Measurements from ENCODE around the gene SGO2. TPM values are rescaled to one million over a fixed set of nuclear protein-coding genes. Genes with fewer than 3 reads are reported as not detected.

Gene SGO2
- total and polyA plus RNA-seq, 2 of the 13 experiments (the other 11 are each of a cell fraction or from before 2014, with no cell fraction given), result 5.1 to 16.2 TPM

DNA sequence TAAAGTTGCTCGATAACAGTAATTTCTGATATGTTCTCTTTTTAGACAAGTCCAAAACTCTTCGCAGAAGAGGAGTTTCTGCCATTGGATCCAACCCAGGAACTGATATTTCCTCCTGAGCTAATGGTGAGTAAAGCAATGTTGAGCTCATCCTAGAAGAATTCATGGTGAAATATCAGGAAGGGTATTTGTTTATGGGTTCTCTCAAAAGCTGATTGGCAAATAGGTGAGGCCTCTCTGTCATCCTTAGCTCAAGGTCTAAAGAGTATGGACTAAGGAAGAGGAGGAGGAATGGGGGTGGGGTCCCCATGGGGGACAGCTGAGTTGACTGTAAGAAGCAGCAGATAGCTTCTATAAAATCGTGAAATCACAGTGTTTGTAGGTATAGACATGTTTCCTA is 78.0 kb downstream of the SGO2 start:
- H3K27ac ChIP-seq (ENCODE audit: extremely low read length, insufficient read depth, low read length), result peak overlapping the region; percentile 53
- no peaks in the 10 kb centered on the region for H3K27me3 ChIP-seq (ENCODE audit: control insufficient read depth in 1 of 2, insufficient read depth in 2 of 2, low read length in 2 of 2)
- ChIA-PET CTCF (ENCODE audit: low intra/inter-chr PET ratio, low total read pairs) (no interaction called here), POLR2A (interaction anchor here (0.7 to 5.6 kb wide), 11 partner anchors 9 to 260 kb away, joined by 3 to 73 read pairs (median 5); partner anchors contain the start of genes AOX1, CLK1 and KCTD18)
- BruUV-seq (replicated peaks), result no TSS peak
- no peak overlapping the region for H3K4me3 ChIP-seq (replicated peaks in 1 of 3; ENCODE audit: insufficient read depth in 1 of 3, low read depth in 2 of 3, low read length in 3 of 3)
- 48% methylated on average over 3 of the region's 3 CpGs for WGBS (ENCODE audit: low lambda C conversion rate)
- H3K4me2 ChIP-seq (ENCODE audit: low read depth, low read length), result peak overlapping the region; percentile 19; the same call in 1 of the 2 replicates
- no peaks in the 10 kb centered on the region for H4K20me1 ChIP-seq (ENCODE audit: insufficient read depth, low read length)
- no peaks in the 10 kb centered on the region for H3K9me3 ChIP-seq (ENCODE audit: low read length)
- ATAC-seq, result peak; percentile 95
- in situ Hi-C loops (cut with HindIII; ENCODE audit: extremely low pct_ligation_motif_present, low pct_unique_long_range_greater_than_20kb) (no loop called here), intact Hi-C loops (cut with micrococcal nuclease; ENCODE audit: unreplicated experiment) (loop anchor here (2.0 kb wide), 1 partner anchor 17 kb away; the partner anchor contains the start of gene AOX1)
- peak; percentile 90 for DNase-seq (ENCODE audit: low spot score)
- peaks cover 21% of the 10 kb centered on the region for H3K4me1 ChIP-seq (ENCODE audit: insufficient read depth, low read length)
- no peaks in the 10 kb centered on the region for H3K79me2 ChIP-seq (ENCODE audit: insufficient read depth, low read length)
- H3K9ac ChIP-seq (ENCODE audit: insufficient read depth, low read depth, low read length), result no peak overlapping the region
- no peaks in the 10 kb centered on the region for H3K36me3 ChIP-seq (replicated peaks in 1 of 2; ENCODE audit: control insufficient read depth in 1 of 2, insufficient read depth in 2 of 2, low read length in 2 of 2)
- H2AFZ ChIP-seq (ENCODE audit: low read length), result no peak overlapping the region
- peak; percentile 88 for FAIRE-seq
- TF ChIP-seq NCOA2 (CRISPR knock-in tag; IDR thresholded peaks at IDR 0.05) (peak; percentile 49; the same call in 1 of the 2 replicates), RARG (CRISPR knock-in tag; IDR thresholded peaks at IDR 0.05; ENCODE audit: low read depth) (no peak), CREM (IDR thresholded peaks at IDR 0.05) (peak; percentile 37), CREM (CRISPR knock-in tag; IDR thresholded peaks at IDR 0.05) (no peak), FOXA3 (CRISPR knock-in tag; IDR thresholded peaks at IDR 0.05) (0 out of 2 replicates have a peak, but pooled peaks have one; percentile 25), ZNF614 (CRISPR knock-in tag; IDR thresholded peaks at IDR 0.05; ENCODE audit: borderline replicate concordance) (0 out of 2 replicates have a peak, but pooled peaks have one; percentile 50), RFX1 (IDR thresholded peaks at IDR 0.05) (no peak), SOX6 (IDR thresholded peaks at IDR 0.05) (no peak), SOX6 (CRISPR knock-in tag; IDR thresholded peaks at IDR 0.05) (peak; percentile 33; the same call in 1 of the 2 replicates), JUN (CRISPR knock-in tag; IDR thresholded peaks at IDR 0.05) (peak; percentile 96), BORCS8-MEF2B (CRISPR knock-in tag; IDR thresholded peaks at IDR 0.05) (no peak), MED1 (CRISPR knock-in tag; IDR thresholded peaks at IDR 0.05) (peak; percentile 38; the same call in 1 of the 2 replicates), CEBPG (CRISPR knock-in tag; IDR thresholded peaks at IDR 0.05) (peak; percentile 32; the same call in 1 of the 2 replicates), HMG20A (CRISPR knock-in tag; IDR thresholded peaks at IDR 0.05; ENCODE audit: borderline replicate concordance) (peak; percentile 64; the same call in 1 of the 2 replicates), NFYC (CRISPR knock-in tag; IDR thresholded peaks at IDR 0.05) (peak; percentile 42), FOXA1 (IDR thresholded peaks at IDR 0.05) (no peak), FOXA1 (CRISPR knock-in tag; IDR thresholded peaks at IDR 0.05) (0 out of 2 replicates have a peak, but pooled peaks have one; percentile 25), ZNF780A (CRISPR knock-in tag; IDR thresholded peaks at IDR 0.05) (no peak), POLR2A (IDR thresholded peaks at IDR 0.05; ENCODE audit: insufficient read depth in 1 of 2, low read depth in 2 of 2, low read length in 2 of 2) (no peak), ZNF644 (CRISPR knock-in tag; IDR thresholded peaks at IDR 0.05; ENCODE audit: low read depth) (peak; percentile 18; the same call in 1 of the 2 replicates), ZNF207 (IDR thresholded peaks at IDR 0.05; ENCODE audit: borderline replicate concordance) (no peak)
- TF ChIP-seq, protein P1, sequence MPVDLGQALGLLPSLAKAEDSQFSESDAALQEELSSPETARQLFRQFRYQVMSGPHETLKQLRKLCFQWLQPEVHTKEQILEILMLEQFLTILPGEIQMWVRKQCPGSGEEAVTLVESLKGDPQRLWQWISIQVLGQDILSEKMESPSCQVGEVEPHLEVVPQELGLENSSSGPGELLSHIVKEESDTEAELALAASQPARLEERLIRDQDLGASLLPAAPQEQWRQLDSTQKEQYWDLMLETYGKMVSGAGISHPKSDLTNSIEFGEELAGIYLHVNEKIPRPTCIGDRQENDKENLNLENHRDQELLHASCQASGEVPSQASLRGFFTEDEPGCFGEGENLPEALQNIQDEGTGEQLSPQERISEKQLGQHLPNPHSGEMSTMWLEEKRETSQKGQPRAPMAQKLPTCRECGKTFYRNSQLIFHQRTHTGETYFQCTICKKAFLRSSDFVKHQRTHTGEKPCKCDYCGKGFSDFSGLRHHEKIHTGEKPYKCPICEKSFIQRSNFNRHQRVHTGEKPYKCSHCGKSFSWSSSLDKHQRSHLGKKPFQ (CRISPR knock-in tag; IDR thresholded peaks at IDR 0.05; ENCODE audit: insufficient replicate concordance), result no peak
- TF ChIP-seq, protein P2, sequence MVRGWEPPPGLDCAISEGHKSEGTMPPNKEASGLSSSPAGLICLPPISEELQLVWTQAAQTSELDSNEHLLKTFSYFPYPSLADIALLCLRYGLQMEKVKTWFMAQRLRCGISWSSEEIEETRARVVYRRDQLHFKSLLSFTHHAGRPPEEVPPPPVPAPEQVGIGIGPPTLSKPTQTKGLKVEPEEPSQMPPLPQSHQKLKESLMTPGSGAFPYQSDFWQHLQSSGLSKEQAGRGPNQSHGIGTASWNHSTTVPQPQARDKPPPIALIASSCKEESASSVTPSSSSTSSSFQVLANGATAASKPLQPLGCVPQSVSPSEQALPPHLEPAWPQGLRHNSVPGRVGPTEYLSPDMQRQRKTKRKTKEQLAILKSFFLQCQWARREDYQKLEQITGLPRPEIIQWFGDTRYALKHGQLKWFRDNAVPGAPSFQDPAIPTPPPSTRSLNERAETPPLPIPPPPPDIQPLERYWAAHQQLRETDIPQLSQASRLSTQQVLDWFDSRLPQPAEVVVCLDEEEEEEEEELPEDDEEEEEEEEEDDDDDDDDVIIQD (CRISPR knock-in tag; IDR thresholded peaks at IDR 0.05; ENCODE audit: low read depth), result peak; percentile 88; the same call in 1 of the 2 replicates
- TF ChIP-seq, protein P3, sequence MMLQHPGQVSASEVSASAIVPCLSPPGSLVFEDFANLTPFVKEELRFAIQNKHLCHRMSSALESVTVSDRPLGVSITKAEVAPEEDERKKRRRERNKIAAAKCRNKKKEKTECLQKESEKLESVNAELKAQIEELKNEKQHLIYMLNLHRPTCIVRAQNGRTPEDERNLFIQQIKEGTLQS (CRISPR knock-in tag; IDR thresholded peaks at IDR 0.05), result peak; percentile 55; the same call in 1 of the 2 replicates
- TF ChIP-seq, protein P4, sequence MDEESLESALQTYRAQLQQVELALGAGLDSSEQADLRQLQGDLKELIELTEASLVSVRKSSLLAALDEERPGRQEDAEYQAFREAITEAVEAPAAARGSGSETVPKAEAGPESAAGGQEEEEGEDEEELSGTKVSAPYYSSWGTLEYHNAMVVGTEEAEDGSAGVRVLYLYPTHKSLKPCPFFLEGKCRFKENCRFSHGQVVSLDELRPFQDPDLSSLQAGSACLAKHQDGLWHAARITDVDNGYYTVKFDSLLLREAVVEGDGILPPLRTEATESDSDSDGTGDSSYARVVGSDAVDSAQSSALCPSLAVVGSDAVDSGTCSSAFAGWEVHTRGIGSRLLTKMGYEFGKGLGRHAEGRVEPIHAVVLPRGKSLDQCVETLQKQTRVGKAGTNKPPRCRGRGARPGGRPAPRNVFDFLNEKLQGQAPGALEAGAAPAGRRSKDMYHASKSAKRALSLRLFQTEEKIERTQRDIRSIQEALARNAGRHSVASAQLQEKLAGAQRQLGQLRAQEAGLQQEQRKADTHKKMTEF (CRISPR knock-in tag; IDR thresholded peaks at IDR 0.05), result peak; percentile 56

Data from HepG2 (cell line).